ENCODE measurements around the gene CORO6.
A peak's percentile ranks its signal among the peaks of the same experiment; 100 is the strongest.

The CORO6 gene

DNA sequence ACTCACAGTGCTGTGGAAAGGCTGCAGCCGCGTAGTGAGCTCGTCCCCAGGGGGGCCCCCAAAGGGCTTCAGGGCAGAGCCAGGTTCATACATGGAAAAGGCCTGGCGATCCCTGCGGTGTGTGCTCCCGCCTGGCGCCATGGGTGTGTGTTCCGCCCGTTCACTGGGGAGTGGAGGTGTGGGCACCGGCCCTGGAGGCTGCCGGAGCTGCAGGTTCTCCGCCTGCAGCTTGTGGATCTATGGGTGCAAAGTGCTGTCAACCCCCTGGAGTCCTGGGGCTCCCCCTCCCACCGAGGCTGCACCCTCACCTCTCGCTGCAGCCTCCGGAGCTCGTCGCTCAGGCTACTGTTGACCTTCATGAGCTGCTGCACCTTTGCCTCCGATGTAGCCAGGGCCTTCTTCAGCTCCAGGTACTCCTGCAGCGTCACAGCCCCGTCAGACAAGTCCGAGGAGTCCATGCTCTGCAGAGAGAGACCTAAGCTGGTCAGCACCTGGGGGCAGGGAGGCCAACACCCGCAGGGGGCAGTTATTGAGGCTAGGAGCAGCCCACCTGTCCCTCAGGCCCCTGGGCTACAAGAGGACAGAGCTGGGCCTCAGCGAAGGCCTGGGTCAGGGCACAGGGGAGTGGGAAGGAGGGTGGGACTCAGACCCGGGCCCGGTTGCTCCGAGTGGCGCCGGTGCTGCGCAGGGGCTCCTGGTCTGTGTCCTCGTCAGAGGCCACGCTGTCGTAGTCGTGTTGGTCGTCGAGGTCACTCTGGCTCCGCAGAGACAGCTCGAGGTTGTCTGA is 46.3 kb downstream of the CORO6 start:
- no peak for DNase-seq

DNA sequence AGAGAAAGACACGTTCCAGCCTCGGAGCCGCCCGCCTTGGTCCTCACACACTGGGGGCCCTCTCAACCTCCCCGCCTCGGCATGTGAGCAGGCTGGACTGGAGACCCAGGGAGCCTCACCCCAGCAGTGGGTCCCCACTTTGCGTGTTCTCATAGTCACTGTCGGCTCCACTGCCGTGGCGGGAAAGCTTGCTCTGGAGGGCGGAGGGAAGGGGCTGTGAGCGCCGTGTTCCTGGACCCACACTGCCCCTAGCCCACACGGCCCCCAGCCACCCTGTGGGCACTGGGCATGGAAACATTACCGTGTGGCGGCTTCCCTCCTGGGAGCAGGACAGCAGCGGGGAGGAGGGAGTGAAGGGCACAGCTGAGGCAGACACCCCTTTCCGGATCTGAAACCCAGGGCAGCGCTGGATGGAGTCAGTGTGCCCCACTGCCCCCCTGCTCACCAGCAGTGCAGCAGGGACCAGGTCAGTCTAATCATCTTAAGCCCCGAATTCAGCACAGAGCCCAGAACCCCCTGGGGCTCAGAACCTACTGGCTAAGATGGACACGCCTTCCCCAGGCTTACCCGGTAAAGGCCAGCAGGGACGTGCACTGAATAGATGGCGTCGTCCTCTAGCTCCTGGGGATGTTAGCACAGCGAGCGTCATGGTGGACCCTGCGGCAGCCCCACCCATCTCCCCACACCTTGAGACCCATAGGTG is 47.0 kb downstream of the CORO6 start:
- DNase-seq, result no peak

DNA sequence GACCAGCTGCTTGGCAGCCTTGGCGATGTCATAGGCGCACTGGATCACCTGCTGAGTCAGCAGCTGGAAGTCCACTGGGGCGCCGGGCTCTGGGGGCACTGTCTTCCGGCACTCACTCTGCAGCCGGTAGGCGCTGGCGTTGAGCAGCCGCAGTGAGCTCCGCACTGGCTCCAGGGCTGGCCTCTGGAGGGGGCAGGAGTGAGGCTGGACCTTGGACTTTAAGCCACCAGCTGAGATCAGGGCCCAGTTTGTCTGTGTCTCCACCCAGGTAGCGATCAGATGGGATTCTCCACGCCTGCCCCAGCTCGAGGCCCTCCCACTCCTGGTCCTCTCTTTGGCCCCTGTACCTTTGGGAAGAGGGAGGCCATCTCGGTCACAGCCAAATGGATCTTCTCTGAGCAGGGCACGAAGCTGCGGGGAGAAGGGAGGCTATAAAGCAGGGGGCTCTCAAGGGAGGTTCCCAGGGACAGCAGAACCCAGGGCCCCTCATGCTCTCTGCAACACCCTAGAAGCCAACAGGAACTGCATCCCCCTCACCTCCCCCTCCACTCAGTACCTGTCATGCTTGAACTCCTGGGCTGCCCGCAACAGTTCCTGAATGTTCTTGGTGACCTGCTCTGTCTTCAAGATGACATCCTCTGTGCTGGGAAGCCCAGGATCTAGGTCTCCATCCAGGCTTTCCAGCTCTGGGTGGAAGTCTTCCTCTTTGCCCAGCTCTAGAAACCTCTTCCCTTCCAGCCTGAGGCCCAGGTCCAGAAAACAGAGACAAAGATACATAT is 47.8 kb downstream of the CORO6 start:
- DNase-seq, result no peak

DNA sequence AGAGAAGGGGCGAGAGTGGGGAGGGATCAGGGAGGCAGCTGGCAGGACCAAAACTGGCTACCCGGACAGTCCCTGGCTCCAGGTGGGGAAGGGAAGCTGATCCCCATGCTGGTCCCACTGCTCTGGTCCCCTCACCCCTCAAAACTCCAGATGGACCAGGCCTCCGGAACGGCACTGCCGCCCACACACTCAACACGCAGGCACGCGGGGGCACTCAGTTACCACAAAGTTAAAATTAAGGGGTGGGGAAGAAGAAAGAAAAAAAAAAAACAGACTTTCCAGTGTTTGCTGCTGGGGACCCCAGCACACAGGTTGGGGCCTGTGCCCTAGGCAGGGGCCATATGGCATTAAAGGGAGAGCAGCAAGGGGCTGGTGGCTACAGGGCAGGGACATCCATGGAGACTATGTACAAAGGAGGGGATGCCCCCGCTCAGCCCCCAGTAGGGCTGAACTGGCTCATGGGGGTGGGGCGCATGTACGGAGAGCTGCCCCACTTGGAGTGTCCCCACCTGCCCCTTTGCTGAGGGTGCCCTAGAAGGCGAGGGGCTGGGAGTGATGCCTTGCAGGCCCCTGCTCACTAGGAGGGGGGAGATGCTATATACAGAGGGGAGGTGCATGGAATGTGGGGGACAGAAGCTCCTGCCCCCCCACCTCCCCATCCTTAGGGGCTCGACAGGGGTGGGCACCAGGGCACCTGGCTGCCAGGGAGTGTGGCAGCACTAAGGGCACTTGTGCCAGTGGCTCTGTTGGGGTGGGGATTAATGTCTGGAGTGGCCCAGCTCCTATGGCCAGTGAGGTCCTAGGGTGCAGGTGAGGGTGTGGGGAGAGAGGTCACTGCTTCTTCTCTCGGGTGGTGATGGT is 48.6 kb downstream of the CORO6 start:
- no peak for DNase-seq

DNA sequence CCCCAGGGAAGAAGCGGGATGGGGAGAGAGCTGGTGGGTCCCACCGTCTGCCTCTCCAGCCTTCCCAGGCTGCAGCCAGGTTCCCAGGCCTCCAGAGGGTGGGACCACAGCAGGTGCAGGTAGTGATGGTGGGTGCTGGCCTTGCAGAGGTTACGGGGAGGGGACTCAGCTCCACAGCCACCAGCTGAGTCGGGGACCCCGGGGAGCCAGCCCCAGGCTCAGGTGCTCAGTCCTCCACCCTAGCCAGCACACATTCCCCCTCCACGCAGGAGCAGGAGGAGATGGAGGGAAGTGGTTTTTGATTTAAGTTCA is 49.2 kb downstream of the CORO6 start:
- no peak for DNase-seq

DNA sequence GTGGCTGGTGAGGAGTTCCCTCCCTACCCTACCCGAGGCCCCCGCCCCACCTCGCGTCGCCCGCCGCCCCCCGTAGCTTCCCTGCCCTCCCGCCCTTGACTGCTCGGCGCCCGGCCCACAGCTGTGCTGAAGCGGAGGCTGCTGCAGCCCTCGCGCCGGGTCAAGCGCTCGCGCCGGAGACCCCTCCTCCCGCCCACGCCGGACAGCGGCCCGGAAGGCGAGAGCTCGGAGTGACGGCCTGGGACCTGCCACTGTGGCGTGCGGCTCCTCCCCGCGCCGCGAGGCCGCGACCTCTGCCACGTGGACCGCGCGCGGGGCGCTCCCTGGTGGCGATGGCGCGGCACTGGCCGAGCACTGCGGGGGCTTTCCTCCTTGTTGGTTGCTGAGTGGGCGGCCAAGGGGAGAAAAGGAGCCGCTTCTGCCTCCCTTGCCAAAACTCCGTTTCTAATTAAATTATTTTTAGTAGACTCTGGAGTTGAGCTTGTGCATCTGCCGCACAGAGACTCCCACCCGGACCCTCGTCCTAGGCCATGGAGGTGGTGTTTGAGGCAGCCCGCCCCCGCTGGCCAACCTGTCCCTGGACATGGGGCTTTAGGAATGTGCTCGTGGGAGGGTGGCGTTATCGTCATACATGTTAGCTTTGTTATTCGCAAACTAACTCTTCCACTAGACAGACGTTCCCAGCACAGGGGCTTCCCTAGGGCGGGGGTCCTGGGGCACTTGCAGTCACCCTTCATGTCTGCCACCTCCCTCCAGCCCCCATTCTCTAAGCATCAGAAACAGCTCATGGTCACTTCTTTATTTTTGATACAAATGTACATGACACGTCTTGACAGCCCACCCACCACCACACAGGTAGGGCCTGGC is 49.8 kb downstream of the CORO6 start:
- DNase-seq, result peak; percentile 57

DNA sequence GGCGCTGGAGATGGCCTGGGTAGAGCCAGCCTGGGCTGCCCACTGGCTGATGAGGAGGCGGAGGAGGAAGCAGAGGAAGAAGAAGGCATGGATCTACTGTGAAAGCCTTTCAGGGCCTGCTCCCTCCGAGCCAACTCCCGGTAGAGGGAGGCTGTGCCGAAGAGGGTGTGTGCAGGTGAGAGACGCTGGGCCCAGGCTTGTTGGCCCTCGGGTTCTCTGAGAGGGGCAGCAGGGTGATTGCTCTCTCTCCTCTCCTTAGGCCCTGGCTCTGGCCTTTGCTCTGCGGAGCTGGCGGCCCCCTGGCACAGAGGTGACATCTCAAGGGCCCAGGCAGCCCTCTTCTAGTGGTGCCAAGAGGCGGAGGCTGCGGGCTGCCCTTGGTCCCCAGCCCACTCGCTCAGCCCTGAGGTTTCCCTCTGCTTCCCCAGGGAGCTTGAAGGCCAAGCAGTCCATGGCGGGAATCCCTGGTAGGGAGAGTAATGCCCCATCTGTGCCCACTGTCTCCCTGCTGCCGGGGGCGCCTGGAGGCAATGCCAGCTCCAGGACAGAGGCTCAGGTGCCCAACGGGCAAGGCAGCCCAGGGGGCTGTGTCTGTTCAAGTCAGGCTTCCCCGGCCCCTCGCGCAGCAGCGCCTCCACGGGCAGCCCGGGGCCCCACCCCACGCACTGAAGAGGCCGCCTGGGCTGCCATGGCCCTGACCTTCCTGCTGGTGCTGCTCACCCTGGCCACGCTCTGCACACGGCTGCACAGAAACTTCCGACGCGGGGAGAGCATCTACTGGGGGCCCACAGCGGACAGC is 50.6 kb downstream of the CORO6 start:
- no peak for DNase-seq

DNA sequence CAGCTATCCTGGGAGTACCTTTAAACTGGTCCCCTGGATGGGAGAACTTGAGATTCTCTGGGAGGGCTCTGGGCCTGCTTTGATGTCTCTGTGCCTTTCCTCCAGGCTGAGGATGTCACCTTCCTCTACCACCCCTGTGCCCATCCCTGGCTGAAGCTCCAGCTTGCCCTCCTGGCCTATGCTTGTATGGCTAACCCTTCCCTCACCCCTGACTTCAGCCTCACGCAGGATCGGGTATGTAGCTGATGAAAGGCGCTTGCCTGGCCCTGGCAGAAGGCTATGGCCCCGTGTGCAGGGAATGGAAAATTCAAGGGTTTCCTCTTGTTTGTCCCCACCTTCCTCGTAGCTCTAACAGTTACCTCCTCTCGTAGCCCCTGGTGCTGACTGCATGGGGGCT is 51.2 kb downstream of the CORO6 start:
- no peak for DNase-seq

DNA sequence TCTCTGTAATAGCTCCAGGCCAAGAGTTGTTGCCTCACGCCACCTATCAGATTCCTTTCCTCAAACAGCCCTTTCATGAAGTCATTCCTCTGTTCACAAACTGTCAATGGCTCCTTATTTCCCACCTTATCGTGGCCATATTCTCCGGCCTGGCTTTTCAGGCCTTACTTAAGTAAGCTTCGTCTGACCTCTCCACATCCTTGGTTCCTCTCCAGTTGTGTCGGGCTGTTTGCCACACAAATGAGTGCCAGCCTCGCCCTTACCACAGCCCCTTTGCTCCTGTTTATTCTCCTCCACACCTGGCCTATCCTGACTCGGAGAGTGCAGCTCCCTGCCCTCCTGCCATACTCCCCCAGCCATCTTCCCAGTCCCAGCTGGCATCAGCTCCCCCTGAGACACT is 52.2 kb downstream of the CORO6 start:
- no peak for DNase-seq

DNA sequence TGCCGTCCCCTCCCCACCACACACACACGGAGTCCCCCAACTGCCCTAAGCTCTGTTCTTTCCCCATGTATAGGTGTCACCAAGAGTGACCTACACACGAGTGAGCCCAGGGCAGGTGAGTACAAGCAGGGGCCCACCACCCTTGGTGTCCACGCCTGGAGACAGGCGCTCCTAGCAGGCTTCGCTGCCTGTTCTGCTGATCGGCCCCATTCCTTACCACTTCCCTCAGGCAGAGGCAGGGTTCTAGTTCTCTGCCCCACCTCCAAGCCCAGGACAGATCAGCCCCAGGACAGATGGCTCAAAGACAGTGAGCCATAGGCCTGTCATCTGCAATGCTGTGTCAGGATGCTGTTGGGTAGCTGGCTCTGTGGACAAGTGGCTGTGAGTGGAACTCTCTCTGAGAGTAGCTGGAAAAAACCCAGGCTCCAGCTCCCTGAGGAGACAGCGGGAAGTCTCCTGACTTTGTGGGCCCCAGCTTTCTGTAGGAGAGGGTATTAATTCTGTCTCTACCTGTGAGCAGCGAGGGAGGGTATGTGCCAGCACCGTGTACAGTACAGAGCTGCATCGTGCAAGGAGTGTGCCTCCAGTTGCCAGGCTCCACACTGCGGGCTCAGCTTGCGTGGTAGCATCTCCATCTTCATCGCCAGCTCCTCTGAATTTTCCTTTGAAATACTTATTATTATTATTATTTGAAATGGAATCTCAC is 53.3 kb downstream of the CORO6 start:
- no peak for DNase-seq

DNA sequence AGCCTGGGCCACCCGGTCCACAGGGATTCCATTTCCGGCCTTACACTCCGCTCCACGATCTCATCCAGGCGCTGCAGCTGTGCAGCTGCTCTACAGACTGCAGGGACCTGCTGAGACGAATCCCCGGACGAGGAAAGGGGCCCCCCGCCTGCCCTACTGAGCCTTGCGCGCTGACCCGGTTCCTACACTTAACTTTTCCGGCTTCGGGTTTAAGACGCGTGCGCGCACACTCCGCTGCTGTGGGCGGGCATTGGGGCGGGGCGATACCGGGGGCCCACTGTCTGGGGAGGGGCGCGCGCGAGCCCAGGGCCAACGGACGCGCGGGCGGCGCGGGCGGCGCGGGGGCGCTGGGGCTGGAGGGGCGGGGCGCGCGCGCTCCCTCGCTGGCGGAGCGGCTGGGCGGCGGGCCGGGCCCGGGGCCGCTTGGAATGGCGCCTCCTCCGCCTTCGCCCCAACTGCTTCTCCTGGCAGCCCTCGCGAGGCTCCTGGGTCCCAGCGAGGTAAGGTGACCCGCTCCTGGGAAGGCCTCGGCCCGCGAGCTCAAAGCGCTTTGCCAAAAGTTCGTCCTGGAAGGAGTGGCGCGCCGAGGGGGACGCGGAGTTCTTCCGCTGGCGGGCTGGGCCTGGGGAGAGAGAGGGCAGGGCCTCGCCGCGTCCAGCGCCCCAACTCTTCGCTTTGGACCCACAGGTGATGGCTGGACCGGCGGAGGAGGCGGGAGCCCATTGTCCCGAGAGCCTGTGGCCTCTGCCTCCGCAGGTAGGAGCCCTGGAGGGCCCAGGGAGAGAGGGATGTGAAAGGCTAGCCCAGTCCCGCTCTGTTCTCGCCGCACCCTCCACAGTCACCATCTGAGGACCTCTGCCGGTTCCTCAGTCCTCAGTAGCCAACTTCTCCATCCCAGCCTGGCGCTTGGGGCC is 54.1 kb downstream of the CORO6 start, which contains the start of gene TP53I13:
Gene TP53I13 (plus strand): TSS at position 371 of the 914 bp plus-strand sequence. CDS start 58 bp downstream, at position 429.
- DNase-seq, result peak; percentile 86

DNA sequence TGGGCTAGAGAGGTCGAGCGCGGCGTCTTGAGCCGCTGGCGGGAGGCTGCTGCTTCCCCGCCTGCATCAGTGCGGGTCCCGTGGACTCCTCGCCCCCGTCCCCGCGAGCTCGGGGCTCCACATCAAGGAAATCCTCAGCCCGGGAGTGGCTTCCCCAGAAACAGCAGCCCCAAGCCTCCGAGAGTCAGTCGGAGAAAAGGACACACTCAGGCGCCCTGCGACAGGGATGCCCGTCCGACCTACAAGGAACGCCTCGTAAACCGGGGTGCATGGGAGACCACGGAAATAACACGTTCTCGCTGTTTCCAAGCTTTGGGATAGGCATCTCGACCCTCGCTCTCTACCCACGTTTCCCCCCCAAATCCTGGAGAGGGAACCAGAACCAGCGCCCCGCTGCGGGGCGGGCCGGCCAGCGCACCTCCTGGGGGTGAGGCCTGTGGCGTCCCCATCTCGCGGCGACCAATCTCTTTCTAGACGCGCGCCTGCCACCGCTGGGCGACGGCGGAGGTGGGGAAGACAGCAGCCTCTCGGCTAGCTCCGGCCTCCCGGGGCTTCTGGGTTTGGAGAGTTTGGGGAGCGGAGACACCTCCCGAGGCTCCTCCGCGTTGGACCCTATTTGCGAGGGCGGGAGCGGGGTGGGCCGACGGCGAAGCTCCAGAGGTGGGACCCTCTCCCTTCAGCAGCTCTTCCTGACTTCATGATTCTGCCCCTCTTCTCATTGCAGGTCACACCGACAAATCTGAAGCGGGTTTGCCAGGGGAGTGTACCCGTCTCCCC is 55.0 kb downstream of the CORO6 start:
- DNase-seq, result peak; percentile 75

DNA sequence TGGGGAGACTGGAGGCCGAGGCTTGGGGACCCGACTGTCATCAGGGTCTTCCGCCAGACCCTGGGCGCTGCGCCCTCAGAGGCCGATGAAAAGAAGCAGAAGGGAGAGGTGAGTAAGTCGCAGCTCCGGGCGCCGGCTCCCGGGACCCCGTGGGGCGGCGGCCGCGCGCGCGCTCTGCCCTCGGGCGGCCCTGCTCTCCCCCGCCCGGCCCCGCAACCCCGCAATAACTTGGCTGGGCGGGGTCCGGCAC is 55.5 kb downstream of the CORO6 start:
- no peak for DNase-seq

DNA sequence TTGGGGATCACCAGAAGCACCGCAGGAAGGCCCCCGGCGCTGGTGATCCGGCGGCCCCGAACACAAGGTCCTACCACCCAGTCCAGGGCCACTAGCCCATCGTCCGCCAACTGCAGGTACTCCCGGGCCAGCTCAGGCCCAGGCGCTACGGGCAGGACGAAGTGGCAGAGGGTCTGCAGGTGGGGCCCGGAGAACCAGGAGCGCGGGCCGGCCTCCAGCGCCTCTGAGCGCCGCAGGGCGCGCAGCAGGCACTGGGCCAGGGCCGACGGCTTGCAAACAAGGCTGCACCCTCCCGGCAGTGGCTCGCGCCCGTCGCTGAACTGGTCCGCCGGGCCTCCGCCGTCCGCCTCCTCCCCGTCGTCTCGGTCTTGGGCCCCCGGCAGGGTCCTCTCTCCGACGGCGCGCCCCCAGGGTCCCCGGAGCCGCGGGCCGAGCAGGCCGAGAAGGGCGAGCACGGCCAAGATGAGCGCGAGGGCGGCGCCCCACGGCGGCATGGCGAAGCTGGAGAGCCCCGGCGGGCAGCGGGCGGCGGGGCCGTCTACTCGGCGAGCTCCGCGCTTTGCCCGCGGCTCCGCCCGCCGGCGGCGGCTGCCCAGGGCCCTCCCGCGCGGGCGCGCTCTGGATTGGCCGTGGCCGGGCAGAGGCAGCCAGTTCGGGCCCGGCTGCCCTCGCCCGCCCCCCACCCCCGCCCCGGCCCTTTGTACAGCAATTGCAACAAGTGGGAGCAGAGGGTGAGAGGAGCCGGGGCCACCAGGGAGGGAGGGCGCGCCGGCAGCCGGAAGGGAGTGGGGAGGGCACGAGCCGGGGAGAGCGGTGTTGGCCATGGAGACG is 56.0 kb downstream of the CORO6 start, which contains the start of gene ABHD15:
Gene ABHD15 (minus strand): TSS at position 565 of the 831 bp plus-strand sequence. CDS start 71 bp downstream, at position 494.
- peak; percentile 52 for DNase-seq

DNA sequence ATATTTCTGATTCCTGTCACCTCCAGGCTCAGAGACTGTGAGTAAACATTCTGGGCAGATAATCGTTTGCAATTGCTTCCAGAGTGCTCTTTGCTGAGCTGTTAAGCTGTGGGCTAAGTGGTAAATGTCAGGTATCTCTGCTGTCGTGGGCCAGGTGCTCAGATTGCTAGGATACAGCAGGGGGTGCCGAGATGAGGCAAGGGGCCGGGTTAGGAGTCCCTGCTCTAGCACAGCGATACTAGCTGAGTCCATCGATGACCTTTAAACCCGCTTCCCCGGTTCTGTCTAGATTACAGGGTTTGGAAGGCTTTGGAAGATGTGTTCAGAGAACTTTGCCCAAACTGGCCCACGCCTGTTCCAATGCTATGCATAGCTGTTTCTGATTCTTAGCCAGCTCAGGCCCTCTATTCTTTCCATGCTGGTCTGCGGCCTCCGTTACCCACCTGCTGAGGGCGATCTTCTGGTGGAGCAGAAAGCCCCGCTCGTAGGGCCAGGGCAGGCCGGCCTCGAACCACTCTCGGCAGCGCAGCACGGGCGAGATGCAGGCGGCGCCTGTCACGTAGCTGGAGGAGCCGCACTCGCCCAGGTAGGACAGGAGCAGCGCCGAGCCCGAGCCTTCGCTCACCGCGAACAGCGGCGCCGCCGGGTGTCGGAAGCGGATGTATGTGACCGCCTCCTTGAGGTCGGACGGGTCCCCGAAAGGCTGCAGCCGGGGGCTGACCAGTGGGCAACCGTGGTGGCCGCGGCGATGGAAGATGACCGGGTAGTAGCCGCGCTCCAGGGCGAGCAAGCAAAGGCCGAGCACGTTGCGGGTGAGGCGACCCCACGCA is 56.9 kb downstream of the CORO6 start:
- DNase-seq, result peak; percentile 53

Data from CD4-positive, alpha-beta T cell treated with Interferon gamma for 1 hour (primary cell).